H9 (cell line): ENCODE results near the gene TEKT5. TPM values are rescaled to one million over a fixed set of nuclear protein-coding genes. Genes with fewer than 3 reads are reported as not detected.

Source experiments
- DNase-seq: peaks from one replicate; pipeline ENCODE4 v3.0.0-alpha.2; 2017
- H2AFZ ChIP-seq: one replicate; pipeline ENCODE4 v1.6.1; 2013; ENCODE audit warnings: mild to moderate bottlenecking, low read length, control low read depth, moderate library complexity
- H2AK5ac ChIP-seq: 2 replicates; pipeline ENCODE4 v1.6.1; 2013; ENCODE audit warnings: low read length, control low read depth, mixed read lengths; ENCODE audit not compliant: insufficient read length
- H2BK120ac ChIP-seq: one replicate; pipeline ENCODE4 v1.6.1; 2013; ENCODE audit warnings: low read depth, mild to moderate bottlenecking, low read length, control low read depth, inconsistent platforms; ENCODE audit not compliant: poor library complexity, severe bottlenecking
- H2BK12ac ChIP-seq: 2 replicates; pipeline ENCODE4 v1.6.1; 2013; ENCODE audit warnings: low read length, control low read depth, mixed read lengths, low read depth; ENCODE audit not compliant: insufficient read length
- H2BK15ac ChIP-seq: 2 replicates; pipeline ENCODE4 v1.6.1; 2013; ENCODE audit warnings: low read depth, low read length, control low read depth
- H2BK20ac ChIP-seq: one replicate; pipeline ENCODE4 v1.6.1; 2013; ENCODE audit warnings: low read depth, mild to moderate bottlenecking, low read length, control low read depth, inconsistent platforms; ENCODE audit not compliant: poor library complexity, severe bottlenecking
- H2BK5ac ChIP-seq: 2 replicates; pipeline ENCODE4 v1.6.1; 2013; ENCODE audit warnings: low read length, control low read depth, mixed read lengths; ENCODE audit not compliant: insufficient read length
- H3K14ac ChIP-seq: 2 replicates; pipeline ENCODE4 v1.6.1; 2013; ENCODE audit warnings: low read length, control low read depth; ENCODE audit not compliant: insufficient read depth
- H3K18ac ChIP-seq: 2 replicates; pipeline ENCODE4 v1.6.1; 2013; ENCODE audit warnings: low read depth, mild to moderate bottlenecking, mixed read lengths, low read length, control low read depth; ENCODE audit not compliant: insufficient read length
- H3K23ac ChIP-seq: 2 replicates; pipeline ENCODE4 v1.6.1; 2013; ENCODE audit warnings: low read length, control low read depth, mixed read lengths, low read depth; ENCODE audit not compliant: insufficient read length
- H3K23me2 ChIP-seq: 2 replicates; pipeline ENCODE4 v1.6.1; 2013; ENCODE audit warnings: low read depth, mild to moderate bottlenecking, mixed read lengths, low read length, control low read depth; ENCODE audit not compliant: insufficient read length, poor library complexity, severe bottlenecking
- H3K27ac ChIP-seq: 2 replicates; pipeline ENCODE4 v1.5.1; 2013; ENCODE audit warnings: low read length, control low read depth, mixed read lengths, low read depth; ENCODE audit not compliant: insufficient read length
- H3K27me3 ChIP-seq: 2 replicates; pipeline ENCODE4 v1.6.1; 2013; ENCODE audit warnings: low read length, control low read depth, inconsistent platforms; ENCODE audit not compliant: insufficient read depth
- H3K4ac ChIP-seq: 2 replicates; pipeline ENCODE4 v1.6.1; 2013; ENCODE audit warnings: low read depth, mild to moderate bottlenecking, control low read depth, inconsistent platforms, low read length, moderate library complexity
- H3K4me1 ChIP-seq: 2 replicates; pipeline ENCODE4 v1.6.1; 2013; ENCODE audit warnings: low read length, control low read depth, inconsistent platforms; ENCODE audit not compliant: insufficient read depth
- H3K4me2 ChIP-seq: 2 replicates; pipeline ENCODE4 v1.6.1; 2013; ENCODE audit warnings: low read length, control low read depth, mixed read lengths; ENCODE audit not compliant: insufficient read length, insufficient read depth
- H3K56ac ChIP-seq: 2 replicates; pipeline ENCODE4 v1.6.1; 2013; ENCODE audit warnings: low read depth, mild to moderate bottlenecking, mixed read lengths, low read length, control low read depth; ENCODE audit not compliant: insufficient read length
- H3K79me1 ChIP-seq: 2 replicates; pipeline ENCODE4 v1.6.1; 2013; ENCODE audit warnings: low read depth, mild to moderate bottlenecking, moderate library complexity, low read length, control low read depth, inconsistent platforms; ENCODE audit not compliant: insufficient read depth, poor library complexity, severe bottlenecking
- H3K79me2 ChIP-seq: 2 replicates; pipeline ENCODE4 v1.6.1; 2013; ENCODE audit warnings: low read length, control low read depth, inconsistent platforms; ENCODE audit not compliant: insufficient read depth
- H3K9ac ChIP-seq: 2 replicates; pipeline ENCODE4 v1.6.1; 2013; ENCODE audit warnings: low read length, control low read depth, mixed read lengths; ENCODE audit not compliant: insufficient read length; ENCODE audit errors: extremely low read depth
- H3K9me3 ChIP-seq: one replicate; pipeline ENCODE4 v1.6.1; 2013; ENCODE audit warnings: low read depth, low read length, inconsistent platforms; ENCODE audit not compliant: control insufficient read depth
- H3T11ph ChIP-seq: one replicate; pipeline ENCODE4 v1.6.1; 2013; ENCODE audit warnings: mild to moderate bottlenecking, low read length, control low read depth, inconsistent platforms
- H4K20me1 ChIP-seq: one replicate; pipeline ENCODE4 v1.6.1; 2013; ENCODE audit not compliant: control insufficient read depth, insufficient read length, insufficient read depth
- H4K5ac ChIP-seq: 2 replicates; pipeline ENCODE4 v1.6.1; 2013; ENCODE audit warnings: low read depth, mild to moderate bottlenecking, mixed read lengths, low read length, control low read depth; ENCODE audit not compliant: insufficient read length
- H4K8ac ChIP-seq: replicated peaks from 2 replicates; pipeline ENCODE4 v1.6.1; 2013; ENCODE audit warnings: low read length, control low read depth, mixed read lengths, low read depth; ENCODE audit not compliant: insufficient read length
- H4K91ac ChIP-seq: 2 replicates; pipeline ENCODE4 v1.6.1; 2013; ENCODE audit warnings: low read depth, mild to moderate bottlenecking, moderate library complexity, mixed read lengths, low read length, control low read depth; ENCODE audit not compliant: insufficient read length
- H3K27ac Mint-ChIP-seq, 3 experiments: 2 replicates in 2 of 3; 3 replicates in 1 of 3; pipeline ENCODE4 v1.8.0; 2020 to 2021; ENCODE audit warnings: mixed read lengths in 3 of 3, mild to moderate bottlenecking in 1 of 3, moderate library complexity in 1 of 3
- H3K27me3 Mint-ChIP-seq: 2 replicates; pipeline ENCODE4 v1.8.0; 2021; ENCODE audit warnings: low read depth, mild to moderate bottlenecking, moderate library complexity, mixed read lengths
- H3K36me3 Mint-ChIP-seq, 3 experiments: 2 replicates in 2 of 3; 3 replicates in 1 of 3; pipeline ENCODE4 v1.8.0; 2020 to 2021; ENCODE audit warnings: low read depth in 3 of 3, mixed read lengths in 3 of 3; ENCODE audit not compliant: insufficient read depth in 1 of 3
- H3K4me1 Mint-ChIP-seq, 2 experiments: 2 replicates each; pipeline ENCODE4 v1.8.0; 2020; ENCODE audit warnings: mixed read lengths in 2 of 2
- H3K4me3 Mint-ChIP-seq, 2 experiments: 2 replicates in 1 of 2; 3 replicates in 1 of 2; pipeline ENCODE4 v1.8.0; 2020 to 2021; ENCODE audit warnings: mild to moderate bottlenecking in 2 of 2, mixed read lengths in 2 of 2, moderate library complexity in 1 of 2
- H3K9me3 Mint-ChIP-seq, 2 experiments: 2 replicates in 1 of 2; 3 replicates in 1 of 2; pipeline ENCODE4 v1.8.0; 2020; ENCODE audit warnings: mild to moderate bottlenecking in 2 of 2, mixed read lengths in 2 of 2, moderate library complexity in 1 of 2
- WGBS: extraction: QIAGEN DNeasy Blood & Tissue Kit; methylation state at CpG from one replicate; pipeline ENCODE4 v1.1.7; 2013; ENCODE audit warnings: missing lambda C conversion rate, low lambda C conversion rate, mixed read lengths; ENCODE audit not compliant: insufficient read length; ENCODE audit errors: extremely low coverage; 5-methylcytosine and 5-hydroxymethylcytosine counted together
- total RNA-seq: library from RNA; stranded (reverse); gene quantifications from 2 replicates; pipeline ENCODE4 v1.2.1, GENCODE V29; 2021
- TF ChIP-seq, protein P1 (sequence below): fragments of 200-600 bp; sonication (generic); conservative IDR thresholded peaks from 3 replicates; pipeline ENCODE4 v1.8.0; 2021; ENCODE audit warnings: antibody characterized with exemption, mild to moderate bottlenecking

TEKT5 gene
- total RNA-seq, 1 experiment from 2014 or later: 0.31 TPM

DNA sequence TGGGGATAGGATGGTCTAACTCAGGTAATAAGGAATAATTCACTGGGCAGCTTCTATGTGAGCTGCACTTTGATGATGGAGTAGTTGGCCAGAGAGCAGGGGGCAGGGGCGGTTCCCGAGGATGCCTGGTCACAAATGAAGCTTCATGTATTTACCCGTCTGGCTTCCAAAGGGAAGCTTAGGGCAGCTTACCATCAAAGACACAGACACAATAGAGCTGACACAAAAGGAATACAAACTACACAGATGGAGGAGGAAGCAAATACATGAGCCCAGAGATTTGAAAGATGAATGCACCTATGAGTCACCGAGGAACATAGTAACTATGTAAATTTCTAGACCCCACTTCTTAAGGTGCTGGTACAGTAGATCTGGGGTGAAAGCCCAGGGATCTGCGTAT lies 105.6 kb downstream of the TEKT5 start:
- no peak for DNase-seq
- Histone ChIP-seq H2BK120ac (no peak overlapping the region), H3K56ac (no peak overlapping the region), H3K9ac (no peak overlapping the region), H2AK5ac (no peak overlapping the region), H3T11ph (no peak overlapping the region), H4K91ac (no peak overlapping the region), H3K14ac (no peak overlapping the region), H3K27me3 (no peaks in the 10 kb centered on the region), H3K4ac (no peak overlapping the region), H3K4me1 (0 out of 2 replicates have a peak, but pooled peaks cover 4% of the 10 kb centered on the region), H4K5ac (no peak overlapping the region), H3K79me1 (no peaks in the 10 kb centered on the region), H2BK12ac (no peak overlapping the region), H3K4me2 (no peak overlapping the region), H3K9me3 (no peaks in the 10 kb centered on the region), H4K20me1 (no peaks in the 10 kb centered on the region), H2BK15ac (no peak overlapping the region), H3K79me2 (no peaks in the 10 kb centered on the region), H4K8ac (no peak overlapping the region), H3K23ac (no peak overlapping the region), H2BK20ac (no peak overlapping the region), H3K18ac (no peak overlapping the region), H3K27ac (no peak overlapping the region), H2AFZ (no peak overlapping the region), H3K23me2 (no peaks in the 10 kb centered on the region), H2BK5ac (no peak overlapping the region)
- Mint-ChIP-seq H3K9me3 (no peaks in the 10 kb centered on the region), H3K27me3 (peaks cover 7% of the 10 kb centered on the region), H3K27ac (no peak overlapping the region), H3K4me1 (peaks cover 19 to 21% of the 10 kb centered on the region in 2 experiments), H3K4me3 (no peak overlapping the region), H3K36me3 (no peaks in the 10 kb centered on the region)
- TF ChIP-seq, protein P1, sequence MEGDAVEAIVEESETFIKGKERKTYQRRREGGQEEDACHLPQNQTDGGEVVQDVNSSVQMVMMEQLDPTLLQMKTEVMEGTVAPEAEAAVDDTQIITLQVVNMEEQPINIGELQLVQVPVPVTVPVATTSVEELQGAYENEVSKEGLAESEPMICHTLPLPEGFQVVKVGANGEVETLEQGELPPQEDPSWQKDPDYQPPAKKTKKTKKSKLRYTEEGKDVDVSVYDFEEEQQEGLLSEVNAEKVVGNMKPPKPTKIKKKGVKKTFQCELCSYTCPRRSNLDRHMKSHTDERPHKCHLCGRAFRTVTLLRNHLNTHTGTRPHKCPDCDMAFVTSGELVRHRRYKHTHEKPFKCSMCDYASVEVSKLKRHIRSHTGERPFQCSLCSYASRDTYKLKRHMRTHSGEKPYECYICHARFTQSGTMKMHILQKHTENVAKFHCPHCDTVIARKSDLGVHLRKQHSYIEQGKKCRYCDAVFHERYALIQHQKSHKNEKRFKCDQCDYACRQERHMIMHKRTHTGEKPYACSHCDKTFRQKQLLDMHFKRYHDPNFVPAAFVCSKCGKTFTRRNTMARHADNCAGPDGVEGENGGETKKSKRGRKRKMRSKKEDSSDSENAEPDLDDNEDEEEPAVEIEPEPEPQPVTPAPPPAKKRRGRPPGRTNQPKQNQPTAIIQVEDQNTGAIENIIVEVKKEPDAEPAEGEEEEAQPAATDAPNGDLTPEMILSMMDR: no peak
- WGBS: no CpG with 5 or more reads among the region's 5 CpGs
